HG03159 (cell line): Measurements from ENCODE around the gene VSIR.

Experiments
- ATAC-seq: cut with Tn5 transposase; IDR thresholded peaks from one replicate; pipeline ENCODE4 v1.9.1; 2021; ENCODE audit warnings: mild to moderate bottlenecking, moderate library complexity; ENCODE audit not compliant: unreplicated experiment

The VSIR gene

DNA sequence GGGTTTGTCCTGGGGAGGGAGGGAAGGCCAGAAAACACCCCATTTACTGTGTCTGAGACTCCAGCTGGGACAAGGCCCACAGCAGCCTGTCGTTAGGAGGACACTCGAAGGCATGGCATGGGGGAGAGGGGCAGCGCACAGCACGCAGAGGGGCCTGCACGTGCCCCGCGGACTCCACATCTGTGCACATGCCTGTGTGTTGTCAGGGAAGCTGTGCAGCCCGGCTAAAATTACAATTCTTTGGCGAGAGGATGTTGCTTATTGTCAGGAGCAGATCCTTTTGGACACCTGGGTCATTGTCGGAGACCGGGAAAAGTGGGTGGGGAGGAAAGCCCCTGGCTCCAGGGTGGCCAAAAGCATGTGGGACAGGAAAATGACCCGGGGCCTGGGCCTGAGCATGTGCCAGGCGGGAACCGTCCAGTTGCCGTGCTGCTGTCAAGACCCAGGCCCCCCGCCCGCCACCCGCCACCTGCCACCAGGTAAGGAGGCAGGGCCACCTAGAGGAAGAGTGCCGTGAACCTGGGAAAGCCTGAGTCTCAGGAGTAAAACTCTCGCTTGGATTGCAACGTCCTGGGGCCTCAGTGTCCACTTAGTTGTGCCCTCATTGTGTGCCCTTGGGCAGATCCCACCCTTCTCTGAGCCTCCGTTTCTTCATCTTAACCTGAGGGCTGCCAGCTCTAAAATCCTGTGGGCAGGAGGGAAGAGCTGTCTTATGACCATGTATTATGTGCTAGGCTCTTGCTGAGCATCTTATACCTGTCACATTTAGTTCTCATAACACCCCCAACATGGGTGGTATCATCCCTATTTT, 7.2 kb downstream of the VSIR start:
- ATAC-seq, result no peak

DNA sequence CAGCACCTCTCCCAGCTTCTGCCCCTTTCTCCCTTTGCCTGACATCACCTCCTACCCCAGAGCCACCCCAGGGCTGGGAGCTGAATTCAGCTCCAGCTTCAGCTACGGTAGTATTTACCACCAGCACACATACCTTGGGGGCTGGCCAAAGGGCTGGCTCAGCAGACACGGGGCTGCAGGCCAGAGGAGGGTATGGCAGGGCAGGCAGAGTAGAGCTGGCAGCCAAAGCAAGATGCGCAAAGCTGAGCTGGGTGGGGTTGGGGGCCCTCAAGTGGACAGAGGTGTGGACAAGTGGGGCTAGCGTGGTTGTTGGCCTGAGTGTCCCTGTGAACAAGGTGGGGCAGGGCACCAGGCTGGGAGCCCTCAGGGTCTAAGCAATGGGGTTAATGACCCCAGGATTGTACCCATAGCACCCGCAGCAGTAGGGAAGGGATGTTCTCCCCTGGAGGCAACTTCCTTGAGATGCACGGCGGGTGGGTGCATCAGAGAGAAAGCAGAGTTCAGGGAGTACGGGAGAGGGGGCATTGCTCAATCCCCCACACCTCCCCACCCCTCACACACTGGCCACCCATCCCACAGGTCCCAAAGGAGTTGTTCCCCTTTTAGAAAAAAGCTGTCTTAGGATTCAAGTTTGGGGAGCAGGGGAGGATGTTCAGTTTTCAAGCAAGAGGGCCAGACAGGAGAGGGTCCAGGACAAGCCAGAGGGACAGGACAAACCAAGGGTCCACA, 8.0 kb downstream of the VSIR start:
- ATAC-seq, result no peak

DNA sequence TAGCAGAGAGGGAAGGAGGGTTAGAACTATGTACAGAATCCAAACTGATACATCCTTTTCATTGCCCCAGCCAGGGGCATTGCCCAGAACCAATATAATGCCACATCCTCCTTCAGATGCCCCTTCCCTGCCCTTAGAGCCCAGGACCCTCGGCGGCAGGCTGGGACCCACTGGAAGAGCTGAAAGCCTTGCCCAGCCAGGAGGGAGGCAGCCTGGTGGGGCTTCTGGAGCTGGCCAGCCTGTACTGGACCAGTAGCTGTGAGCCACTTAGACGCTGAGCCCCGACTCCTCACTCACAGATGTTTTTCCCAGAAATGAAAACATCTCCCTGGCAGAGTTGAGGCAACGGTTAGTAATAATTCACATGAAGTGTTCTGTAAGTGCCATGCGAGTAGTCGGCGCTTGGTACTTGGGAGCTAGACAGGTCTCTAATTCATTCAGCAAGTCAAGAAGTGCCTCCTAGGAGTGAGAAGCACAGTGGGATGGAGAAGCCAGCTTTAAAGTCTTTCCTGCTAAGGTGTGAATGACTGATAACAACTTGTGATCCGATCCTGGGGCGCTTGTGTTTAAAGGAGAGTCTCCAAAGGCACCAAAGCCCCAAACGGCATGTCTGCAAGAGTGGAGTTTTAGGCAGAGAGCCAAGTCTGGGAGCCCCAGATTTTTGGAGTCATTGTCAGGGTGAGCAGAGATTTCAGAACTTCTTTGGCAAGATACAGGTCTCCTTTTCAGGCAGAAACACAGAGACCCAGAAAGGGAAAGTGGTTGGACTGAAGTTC, 9.8 kb downstream of the VSIR start:
- ATAC-seq, result no peak

DNA sequence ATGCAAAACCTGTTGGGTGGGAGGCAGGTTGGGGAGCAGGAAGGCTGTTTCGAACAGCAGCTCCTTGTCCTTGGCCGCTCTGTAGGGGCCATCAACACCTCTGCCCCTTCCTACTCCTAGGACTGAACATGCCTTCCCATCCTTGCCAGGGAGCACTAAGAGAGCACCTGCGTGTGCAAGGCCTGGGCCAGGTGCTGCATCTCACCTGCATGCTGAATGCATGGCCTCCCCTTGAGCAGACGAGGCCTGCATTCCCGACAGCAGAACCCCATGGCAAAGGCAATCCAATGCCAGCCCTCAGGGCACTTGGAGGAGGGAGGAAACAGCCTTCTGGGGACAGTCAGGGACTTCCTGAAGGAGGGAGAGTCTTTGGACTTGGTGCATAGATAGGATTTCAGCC, 11.0 kb downstream of the VSIR start:
- ATAC-seq, result no peak

DNA sequence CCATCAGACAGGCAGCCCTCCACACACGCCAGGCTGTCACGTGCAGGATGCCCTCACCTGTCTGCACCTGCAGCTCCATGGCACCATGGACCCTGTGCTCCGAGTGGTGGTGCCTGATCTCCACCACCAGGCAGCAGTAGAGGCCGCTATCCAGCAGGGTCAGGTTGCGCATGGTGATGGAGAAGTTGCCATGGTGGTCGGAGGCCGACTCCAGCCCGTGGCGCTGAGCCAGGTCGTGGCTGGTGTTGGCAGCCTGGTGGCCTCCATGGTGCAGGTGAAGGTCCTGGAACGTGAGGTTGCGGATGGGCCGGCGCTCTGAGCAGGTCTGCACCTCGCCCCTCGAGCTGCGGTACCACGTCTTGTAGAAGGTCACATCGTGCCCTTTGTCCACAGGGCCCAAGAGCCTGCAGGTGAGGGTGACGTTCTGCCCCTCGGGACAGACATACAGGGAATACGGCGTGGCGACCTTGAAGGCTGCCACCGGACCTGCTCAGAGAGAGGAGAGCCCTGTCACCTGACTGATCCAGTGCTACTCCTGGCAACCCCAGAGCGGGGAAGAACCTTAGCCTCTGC, 11.7 kb downstream of the VSIR start:
- no peak for ATAC-seq

DNA sequence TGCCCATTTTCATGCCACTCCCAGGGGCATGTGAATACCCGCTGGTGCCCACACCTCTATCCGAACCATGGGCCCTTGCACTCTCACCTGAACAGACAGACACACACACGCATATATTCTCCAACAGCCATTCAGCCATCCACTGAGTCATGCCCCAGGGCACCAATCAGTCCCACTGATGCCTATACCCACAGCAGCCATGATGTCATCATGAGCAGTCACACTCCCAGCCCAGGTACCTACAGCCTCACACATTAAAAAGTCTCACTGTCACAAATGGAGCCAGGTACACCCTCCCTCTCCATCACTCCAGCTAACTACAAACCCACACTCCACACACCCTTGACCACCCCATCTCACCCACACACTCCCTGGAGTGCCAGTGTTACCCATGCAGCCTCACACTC, 12.2 kb downstream of the VSIR start:
- no peak for ATAC-seq

DNA sequence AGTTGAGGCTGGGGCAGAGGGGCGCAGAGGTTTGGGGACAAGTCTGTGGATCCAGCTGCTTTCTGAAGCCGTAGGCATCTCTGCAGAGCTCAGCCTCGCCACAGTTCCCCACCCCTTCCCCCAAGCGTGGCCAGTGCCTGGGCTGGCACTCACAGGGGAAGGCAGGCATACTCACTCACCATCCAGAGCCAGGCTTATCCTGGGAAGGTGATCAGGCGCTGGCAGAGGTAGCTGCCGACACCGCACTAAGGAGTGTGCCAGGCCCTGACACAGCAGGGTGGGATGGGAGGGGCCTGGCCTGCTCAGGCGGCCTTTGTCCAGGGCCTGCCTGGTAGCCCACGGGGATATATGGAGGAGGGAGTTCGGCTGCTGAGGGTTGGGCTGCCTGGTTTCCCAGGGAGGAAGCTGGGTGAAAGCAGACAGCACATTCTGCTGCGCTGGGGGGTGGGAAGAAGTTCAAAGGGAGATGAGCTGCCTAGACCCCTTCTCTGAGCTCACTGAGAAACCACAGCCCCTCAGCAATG, 15.9 kb downstream of the VSIR start:
- no peak for ATAC-seq

DNA sequence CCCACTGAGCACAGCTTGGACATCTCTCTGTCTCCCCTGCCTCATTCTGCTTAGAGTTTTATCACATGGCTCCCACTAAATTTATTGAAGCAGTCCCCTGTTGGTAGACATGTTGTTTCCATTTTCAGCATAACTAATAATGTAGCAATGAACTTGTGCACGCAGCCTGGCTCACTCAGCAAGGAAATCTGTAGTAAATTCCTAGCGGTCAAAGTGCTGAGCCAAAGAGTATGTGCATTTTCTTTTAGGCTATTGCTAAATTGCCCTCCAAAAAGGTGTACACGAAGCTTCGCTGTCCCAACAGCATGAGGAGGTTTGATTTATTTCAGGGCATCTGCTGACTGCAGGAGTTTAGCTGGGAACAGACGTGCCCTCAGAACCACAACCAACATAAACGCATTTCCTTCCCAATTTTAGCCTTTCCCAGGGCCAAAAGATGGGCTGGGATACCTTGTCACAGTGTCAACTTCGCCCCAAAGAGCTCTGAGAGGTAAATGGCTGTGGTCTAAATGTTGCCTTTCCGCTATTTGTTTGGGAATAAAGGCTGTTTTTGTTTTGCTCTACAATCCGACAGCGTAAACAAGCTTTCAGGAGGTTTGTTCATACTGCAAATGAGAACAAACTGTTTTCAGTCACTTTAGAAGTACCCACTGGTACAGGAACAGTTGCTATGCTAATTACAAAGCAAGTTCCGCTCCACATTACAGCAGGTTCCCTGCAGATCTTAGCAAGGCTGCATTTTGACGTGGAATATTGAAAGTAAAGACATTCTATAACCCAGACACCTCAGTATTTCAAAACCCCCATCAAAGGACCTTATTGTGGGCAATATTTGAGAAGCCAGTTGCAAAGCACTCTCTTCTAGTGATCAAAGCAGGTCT, 16.8 kb downstream of the VSIR start:
- no peak for ATAC-seq

DNA sequence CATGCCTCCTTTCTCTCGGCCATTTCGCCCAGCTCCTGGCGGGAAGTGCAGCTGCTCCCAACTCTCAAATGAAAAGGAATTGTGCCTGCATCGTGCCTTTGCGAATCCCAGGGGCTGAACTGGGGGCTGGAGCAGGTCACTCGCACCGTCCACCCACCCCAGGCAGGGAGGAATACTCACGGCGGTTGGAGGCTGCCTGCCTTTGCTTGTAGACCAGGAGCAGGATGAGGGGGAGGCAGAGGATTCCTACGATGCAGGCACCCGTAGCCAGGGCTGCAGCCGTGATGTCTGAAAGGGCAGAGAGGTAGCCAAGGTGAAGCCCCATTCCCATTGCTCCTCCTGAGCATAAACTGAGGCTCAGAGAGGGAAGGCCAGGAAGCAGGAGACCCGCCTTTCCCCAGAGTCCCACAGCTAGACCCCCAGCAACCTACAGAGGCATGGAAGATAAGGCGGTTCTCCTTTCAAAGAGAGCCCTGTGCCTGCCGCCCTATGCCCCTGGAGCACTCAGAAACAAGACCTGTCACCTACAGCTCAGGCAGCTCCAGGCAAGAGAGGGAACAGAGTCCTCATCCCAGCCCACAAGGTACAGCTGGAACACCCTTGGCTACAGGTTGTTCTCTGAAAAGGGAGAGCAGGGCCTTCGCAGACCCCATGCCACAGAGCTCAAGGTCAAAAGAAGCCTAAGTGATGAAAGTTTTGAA, 18.0 kb downstream of the VSIR start:
- no peak for ATAC-seq

DNA sequence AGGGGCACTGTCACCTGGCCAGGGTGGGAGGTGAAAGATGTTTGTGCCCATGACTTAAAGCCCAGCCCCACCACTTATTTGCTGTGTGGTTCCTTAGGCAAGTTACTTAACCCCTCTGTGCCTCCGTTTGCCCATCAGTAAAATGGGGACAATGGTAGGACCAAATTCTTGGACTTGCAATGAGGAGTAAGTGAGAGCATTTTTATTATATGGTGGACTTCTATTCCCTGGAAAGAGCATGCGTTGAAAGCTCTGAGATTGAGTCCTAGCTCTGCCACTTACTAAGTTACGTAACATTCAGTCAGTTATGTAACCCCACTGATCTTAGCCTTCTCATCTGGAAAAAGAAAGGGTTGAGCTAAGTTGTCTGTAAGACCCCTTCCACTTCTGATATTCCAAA, 18.8 kb downstream of the VSIR start:
- ATAC-seq, result no peak

DNA sequence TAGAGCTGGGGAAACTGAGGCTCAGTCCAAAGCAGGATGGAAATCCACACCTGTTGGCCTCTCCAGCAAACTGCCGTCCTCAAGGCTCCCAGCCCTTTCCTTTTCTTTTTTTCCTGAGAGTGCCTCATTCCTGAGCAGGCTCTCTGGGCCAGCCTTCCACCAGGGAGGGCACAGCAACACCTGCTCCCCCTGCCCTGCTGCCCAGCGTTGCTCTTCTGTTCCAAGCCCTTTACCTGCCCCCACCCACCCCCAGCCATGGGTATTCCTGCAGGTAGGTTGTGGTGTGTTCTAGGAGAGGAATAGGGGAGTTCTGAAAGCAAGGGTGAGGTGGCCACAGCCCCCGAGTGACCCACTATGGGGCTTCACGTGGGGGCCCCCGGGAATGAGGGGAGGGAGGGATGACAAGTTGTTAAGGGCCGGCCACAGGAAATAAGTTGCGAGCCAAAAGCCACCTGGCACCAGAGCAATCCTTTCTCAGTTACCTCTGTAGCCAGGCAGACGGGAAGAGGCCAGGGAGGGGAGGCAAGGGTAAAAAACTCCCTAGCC, 19.3 kb downstream of the VSIR start:
- no peak for ATAC-seq

DNA sequence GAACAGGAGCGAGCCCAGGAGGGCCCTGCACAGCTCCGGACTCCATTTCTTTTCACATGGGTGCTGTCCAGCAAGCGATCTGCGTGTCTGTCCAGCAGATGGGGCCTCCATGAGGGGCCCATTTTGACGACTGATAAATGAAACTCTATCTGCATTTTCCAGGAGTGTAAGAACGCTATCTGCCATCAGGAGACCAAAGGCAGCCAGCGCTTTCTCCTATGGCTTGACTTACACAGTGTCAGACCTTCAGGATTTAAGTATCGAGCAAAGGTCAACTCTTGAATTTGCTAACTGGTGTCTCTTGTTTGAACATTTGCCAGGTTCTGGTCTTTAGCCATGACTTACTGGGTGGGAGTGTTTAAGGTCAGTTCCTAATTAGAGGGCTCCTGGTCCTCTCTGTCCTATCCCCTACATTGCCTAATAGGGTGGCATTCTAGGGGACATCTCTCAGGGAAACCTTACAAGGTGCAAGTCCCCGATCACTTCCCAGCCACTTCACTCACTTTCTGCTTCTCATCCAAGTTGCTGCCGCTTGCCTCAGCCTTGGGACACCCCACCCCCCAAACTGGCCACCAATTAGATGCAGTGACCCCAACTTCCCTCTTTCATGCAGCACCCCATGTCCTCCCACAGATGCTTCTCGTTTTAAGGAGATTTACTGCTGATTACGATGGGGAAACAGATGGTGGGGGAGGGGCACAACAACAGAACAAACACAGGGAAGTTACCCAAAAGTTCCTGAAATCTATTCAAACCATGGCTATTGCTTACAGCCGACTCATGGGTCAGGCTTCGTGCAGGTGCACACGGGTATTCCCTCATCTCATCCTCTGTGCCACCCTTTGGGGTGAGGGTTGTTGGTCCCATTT, 20.0 kb downstream of the VSIR start:
- ATAC-seq, result no peak

DNA sequence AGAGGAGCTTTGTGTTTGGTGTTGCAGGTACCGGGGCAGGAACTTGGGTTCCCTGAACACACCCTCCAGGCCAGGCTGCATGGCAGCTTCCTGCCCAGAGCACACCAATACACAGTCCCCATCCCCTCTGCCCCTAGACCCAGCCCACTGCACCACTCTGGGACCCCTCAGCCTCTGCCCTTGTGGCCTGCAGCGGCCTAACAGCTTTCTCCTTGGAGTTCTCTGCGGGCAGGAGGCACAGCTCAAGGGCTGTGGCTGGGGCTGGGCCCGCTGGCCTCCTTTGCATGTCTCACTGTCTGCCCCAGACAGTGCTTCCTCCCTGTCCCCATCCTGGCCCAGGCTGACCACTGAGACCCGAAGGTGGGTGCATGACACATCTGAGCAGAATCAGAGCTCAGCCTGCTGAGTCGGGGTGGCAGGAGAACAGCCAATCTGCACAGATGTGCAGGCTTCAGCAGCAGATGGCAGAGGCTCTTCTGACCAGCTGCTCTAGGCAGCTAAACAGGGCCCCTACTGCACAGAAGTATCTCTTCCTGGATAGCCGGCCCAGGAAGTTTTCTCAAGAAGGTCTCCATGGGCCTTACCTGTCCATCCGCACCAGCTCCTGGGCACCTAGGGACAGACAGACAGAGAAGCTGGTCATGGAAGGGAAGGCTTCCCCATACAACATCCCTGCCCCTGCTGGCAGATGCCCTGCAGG, 20.8 kb downstream of the VSIR start:
- ATAC-seq, result no peak

DNA sequence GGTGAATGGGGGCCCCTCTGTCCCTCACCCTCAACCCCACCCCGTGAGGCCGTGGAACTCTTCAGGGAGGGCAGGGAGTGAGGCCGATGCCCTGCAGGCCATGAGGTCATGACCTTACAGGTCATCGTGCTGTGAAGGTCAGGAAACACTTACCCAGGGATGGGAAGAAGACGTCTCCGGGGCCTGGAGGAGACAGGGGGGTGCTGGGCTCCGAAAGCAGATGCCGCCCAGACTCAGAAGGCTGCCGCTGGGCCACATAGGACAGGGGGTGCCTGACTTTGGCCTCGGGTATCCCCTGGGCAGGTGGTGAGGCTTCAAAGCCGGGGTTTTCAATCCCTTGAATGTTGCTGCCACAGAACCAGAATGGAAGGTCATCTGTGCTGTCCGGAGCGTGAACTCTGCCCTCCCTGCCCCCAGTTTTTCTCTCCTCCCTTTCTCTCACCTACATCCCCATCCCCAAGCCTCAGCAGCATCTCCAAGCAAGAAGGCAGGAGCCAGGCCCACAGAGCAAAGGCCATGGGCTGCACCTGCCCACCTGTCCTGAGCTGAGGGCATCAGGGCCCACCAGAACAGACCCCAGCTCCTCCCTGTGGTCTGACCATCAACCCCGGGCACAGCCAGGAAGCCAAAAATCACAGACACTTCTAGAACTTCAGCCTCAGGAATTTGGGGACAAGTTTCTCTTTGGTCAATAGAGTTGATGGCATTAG, 21.6 kb downstream of the VSIR start:
- ATAC-seq, result no peak

DNA sequence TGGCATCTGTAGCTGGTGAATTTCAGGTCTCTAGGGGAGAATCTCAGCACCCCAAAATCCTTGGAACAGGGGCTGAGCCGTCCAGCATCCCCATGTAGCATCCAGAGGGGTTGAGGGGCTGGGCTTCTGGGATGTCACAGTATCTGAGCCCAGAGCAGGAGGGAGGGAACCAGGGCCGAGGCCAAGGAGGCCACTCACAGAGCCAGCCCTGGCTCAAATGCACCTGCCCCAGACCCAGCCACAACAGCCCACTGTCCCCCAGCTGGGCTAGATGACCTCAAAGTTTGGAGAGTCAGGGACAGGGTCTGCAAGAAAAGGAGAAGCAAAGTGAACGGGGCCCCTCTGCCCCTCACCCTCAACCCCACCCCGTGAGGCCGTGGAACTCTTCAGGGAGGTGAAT, 22.3 kb downstream of the VSIR start:
- no peak for ATAC-seq

DNA sequence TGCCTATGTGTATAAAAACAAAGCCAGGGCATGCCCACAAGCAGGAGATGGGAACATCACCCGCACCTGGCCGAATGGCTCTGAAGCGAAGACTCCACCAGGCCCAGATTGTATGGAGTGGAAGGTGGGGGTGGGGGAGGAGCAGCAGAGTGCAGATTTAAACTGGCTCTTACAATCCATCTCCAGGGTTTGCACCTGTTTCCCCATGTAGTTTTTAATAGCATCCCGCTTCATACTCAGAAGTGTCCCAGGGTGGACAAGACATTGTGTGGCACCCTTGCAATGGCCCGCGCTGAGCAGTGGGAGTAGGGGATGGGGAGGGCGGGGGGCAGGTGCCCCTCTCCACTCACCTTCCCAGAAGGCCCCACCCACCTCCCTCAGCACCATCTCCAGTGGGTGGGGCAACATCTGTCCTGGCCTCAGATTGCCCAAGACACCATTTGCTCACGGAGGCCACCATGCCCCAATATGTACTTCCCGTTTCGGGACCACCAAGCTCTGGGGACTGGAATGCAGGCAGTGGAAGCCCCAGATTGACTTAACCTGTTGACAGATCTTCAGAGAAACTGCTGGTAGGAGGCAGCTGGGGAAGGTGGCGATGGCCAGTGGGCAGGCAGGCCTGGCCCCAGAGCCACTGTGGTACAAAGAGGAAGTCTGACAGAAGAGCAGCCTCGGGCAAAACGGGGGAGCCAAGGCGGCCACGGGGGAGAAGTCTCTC, 23.0 kb downstream of the VSIR start:
- ATAC-seq, result no peak
